Measurements from ENCODE around the gene TREH.

The TREH gene

DNA sequence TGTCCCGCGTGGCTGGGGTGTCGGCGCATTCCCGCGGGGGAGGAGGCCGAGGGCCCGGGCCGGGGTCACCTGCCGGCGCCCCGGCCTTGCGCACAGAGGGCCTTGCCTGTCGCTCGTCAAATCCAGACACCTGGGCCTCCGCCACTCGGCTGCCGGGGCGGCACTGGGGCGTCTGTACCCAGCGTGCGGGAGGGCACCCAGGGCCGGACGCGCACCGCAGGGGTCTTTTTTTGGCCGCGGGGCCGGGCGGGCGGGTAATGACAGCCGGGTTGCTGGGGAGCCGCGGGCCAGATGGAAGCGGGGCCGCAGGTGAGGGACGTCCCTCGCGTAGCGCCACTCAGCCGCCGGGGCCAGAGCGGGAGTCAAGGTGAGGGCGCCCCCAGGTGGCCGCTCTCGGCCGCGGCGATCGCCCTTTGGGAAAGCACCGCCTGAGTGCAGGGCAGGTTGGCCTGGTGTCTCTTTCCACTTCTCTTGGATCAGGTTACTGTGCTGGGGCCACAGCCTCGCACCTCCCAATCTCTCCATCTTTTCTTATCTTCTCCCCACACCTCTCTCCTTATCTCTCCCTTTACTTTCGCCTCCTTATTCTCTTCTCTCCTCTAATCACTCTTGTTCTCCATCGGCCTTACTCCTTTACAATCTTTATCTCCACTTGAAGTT is 68.5 kb downstream of the TREH start:
- no peak for DNase-seq (ENCODE audit: extremely low read depth, low read depth)
- H3K4me3 ChIP-seq (replicated peaks; ENCODE audit: low read depth, low read length) = peak overlapping the region; percentile 84
- TF ChIP-seq, protein P1, sequence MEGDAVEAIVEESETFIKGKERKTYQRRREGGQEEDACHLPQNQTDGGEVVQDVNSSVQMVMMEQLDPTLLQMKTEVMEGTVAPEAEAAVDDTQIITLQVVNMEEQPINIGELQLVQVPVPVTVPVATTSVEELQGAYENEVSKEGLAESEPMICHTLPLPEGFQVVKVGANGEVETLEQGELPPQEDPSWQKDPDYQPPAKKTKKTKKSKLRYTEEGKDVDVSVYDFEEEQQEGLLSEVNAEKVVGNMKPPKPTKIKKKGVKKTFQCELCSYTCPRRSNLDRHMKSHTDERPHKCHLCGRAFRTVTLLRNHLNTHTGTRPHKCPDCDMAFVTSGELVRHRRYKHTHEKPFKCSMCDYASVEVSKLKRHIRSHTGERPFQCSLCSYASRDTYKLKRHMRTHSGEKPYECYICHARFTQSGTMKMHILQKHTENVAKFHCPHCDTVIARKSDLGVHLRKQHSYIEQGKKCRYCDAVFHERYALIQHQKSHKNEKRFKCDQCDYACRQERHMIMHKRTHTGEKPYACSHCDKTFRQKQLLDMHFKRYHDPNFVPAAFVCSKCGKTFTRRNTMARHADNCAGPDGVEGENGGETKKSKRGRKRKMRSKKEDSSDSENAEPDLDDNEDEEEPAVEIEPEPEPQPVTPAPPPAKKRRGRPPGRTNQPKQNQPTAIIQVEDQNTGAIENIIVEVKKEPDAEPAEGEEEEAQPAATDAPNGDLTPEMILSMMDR (IDR thresholded peaks at IDR 0.05; ENCODE audit: low read depth, low read length, missing control alignments) = peak; percentile 75

- peak overlapping the region; percentile 84 for H3K4me3 ChIP-seq (replicated peaks; ENCODE audit: low read depth, low read length)
- TF ChIP-seq, protein P1 (IDR thresholded peaks at IDR 0.05; ENCODE audit: low read depth, low read length, missing control alignments) = no peak
- DNase-seq (ENCODE audit: extremely low read depth, low read depth) = no peak
These were observed 69.2 kb downstream of the TREH start for GRCh38 chr11:118610225-118610772.

DNA sequence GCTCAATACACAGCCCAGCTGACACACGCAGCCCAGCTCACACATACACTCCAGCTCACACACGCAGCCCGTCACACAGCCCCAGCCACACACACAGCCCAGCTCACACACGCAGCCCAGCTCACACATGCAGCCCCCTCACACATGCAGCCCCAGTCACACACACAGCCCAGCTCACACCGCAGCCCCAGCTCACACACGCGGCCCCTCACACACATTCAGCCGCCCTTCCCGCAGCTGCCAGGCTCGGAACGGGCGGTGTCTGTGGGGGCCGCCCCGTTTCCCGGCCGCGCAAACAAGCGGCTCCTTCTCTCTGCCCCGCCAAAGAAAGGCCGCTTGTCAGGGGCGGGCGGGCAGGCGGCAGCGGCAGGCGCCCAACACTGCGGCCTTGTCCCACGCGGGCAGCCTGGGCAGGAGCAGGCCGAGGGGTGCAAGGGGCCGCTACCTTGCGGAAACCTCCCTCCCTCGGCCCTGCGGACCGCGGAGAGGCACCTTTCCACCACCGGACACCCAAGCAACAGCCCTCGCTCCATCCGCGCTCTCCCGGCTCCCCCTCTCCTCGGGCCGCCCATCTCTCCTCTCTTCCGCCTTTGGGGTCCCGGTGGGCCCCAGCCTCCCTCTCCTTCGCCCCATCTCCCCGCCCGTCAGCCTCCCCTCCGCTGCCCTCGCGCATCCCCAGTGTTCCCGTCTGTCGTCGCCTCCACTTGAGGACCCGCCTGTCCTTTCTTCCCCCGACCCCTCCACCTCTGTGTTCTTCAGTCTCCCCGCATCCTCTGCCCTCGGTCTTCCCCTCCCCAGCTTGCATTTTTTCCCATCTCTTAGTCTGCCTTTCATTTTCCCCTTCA is 69.8 kb downstream of the TREH start:
- TF ChIP-seq, protein P1 (IDR thresholded peaks at IDR 0.05; ENCODE audit: low read depth, low read length, missing control alignments) = no peak
- DNase-seq (ENCODE audit: extremely low read depth, low read depth) = no peak
- peak overlapping the region; percentile 84 for H3K4me3 ChIP-seq (replicated peaks; ENCODE audit: low read depth, low read length)

DNA sequence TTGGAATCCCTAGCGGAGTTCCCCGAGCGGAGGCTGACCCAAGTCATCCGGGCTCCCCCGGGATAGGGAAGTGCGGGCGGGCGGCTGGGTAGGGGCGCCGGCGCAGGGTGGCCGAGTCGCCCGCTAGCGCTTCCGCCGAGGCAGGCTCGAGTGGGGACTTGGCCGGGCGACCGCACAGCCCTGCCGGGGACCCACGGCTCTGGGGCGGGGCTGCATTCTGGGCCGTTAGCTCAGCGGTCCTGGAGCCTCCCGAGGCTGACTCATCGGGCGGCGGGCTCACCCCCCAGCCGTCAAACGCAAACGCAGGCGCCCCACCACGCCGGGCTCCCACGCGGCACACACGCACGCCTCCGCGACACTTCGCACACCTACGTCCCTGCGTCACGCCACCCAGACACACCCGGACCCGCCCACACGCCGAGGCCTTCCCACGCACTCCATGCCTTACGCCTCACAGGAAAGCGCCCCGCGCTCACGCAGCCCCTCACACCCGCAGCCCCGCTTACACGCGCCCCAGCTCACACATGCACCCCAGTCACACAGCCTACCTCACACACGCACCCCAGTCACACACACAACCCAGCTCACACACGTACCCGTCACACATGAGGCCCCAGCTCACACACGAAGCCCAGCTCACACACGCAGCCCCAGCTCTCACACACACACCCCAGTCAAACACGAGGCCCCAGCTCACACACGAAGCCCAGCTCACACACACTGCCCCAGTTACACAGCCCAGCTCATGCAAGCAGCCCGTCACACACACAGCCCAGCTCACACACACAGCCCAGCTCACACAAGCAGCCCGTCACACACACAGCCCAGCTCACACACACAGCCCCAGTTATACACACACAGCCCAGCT is 70.9 kb downstream of the TREH start:
- H3K4me3 ChIP-seq (replicated peaks; ENCODE audit: low read depth, low read length) = peak overlapping the region; percentile 84
- TF ChIP-seq, protein P1 (IDR thresholded peaks at IDR 0.05; ENCODE audit: low read depth, low read length, missing control alignments) = no peak
- no peak for DNase-seq (ENCODE audit: extremely low read depth, low read depth)

DNA sequence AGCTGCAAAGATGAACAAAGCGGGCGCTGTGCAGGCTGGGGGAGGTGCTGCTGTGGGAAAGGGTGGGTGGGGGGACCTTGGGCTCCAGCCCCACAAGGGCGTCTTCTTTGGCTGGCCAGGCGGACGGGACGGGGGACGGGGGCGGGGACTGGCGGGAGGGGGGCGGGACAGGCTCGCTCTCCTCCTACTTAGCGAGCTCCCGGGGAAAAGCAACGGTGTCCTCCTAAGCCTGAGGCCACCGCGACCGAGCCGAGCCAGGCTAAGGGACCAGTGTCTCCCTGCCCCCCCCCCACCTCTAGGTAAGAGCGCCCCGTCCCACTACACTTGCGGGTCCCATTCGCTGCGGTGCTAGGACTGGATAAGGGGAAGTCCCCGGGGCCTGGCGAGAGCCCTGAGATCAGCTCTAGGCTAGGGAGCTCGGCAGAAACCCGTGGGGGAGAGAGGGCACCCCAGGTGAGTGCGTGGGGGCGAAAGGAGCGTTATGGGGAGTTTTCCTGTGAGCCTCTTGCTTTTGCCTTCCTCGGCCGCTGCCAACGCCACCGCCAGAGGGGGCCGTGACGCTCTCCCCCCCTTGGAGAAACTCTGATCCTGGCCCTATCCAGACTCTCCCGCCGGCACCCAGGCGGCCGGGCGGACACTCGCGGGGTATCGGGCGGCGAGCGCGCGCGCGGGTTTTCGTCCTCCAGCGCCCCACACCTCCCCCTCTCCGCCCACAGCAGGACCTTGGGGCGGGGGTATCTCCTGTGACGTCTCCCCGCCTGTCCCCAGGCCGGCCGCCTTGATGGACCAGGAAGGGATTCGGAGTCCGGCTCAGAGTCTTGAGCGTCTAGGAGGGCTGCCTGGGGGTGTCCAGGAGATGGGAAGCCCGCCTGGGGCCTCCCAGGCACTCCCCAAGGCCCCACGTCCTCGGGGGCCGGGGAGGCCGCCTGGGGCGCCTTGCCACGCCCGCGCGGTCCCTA is 71.8 kb downstream of the TREH start, which contains the start of gene PHLDB1:
TSS of gene PHLDB1 (plus strand) at position 215 of the 959 bp plus-strand sequence. CDS start 6,222 bp downstream, outside the sequence.
- TF ChIP-seq, protein P1 (IDR thresholded peaks at IDR 0.05; ENCODE audit: low read depth, low read length, missing control alignments) = peak; percentile 65
- peak within 1 kb of the TSS; percentile 84 for H3K4me3 ChIP-seq (replicated peaks; ENCODE audit: low read depth, low read length)
- DNase-seq (ENCODE audit: extremely low read depth, low read depth) = no peak

Measured in HFF-Myc (cell line).